GM21737 (cell line): ENCODE data around the gene SERPINA5.
"Not testable (repeated sequence)": the region's sequence is repeated elsewhere in the genome, so short reads cannot be mapped to it uniquely, and the experiment has no call there.

Experiments
- ATAC-seq: cut with Tn5 transposase; IDR thresholded peaks from one replicate; pipeline ENCODE4 v1.9.1; 2021; ENCODE audit warnings: mild to moderate bottlenecking, moderate library complexity; ENCODE audit not compliant: unreplicated experiment

Gene SERPINA5

GRCh38 chr14:94621358-94622134 lies 40.3 kb downstream of the SERPINA5 start:
- ATAC-seq = no peak

GRCh38 chr14:94622653-94623421 lies 41.6 kb downstream of the SERPINA5 start:
- no peak for ATAC-seq

- no peak for ATAC-seq
Observed at GRCh38 chr14:94623422-94623809, 42.2 kb downstream of the SERPINA5 start.

- no peak for ATAC-seq
Observed at GRCh38 chr14:94623856-94624499, 42.8 kb downstream of the SERPINA5 start.

- no peak for ATAC-seq
Observed at GRCh38 chr14:94624537-94625352, 43.5 kb downstream of the SERPINA5 start.

GRCh38 chr14:94625353-94625635 lies 44.1 kb downstream of the SERPINA5 start:
- ATAC-seq = no peak

- no peak for ATAC-seq
Observed at GRCh38 chr14:94628578-94628977, 47.4 kb downstream of the SERPINA5 start.

GRCh38 chr14:94630396-94630795 lies 49.2 kb downstream of the SERPINA5 start:
- no peak for ATAC-seq

GRCh38 chr14:94631050-94631449 lies 49.8 kb downstream of the SERPINA5 start:
- no peak for ATAC-seq

- ATAC-seq = no peak
Observed at GRCh38 chr14:94631536-94632304, 50.5 kb downstream of the SERPINA5 start.

- ATAC-seq = no peak
Observed at GRCh38 chr14:94632305-94632590, 51.0 kb downstream of the SERPINA5 start.

GRCh38 chr14:94633121-94633520 lies 51.9 kb downstream of the SERPINA5 start:
- no peak for ATAC-seq

- ATAC-seq = no peak
Observed at GRCh38 chr14:94635154-94635553, 53.9 kb downstream of the SERPINA5 start.

- ATAC-seq = no peak
Observed at GRCh38 chr14:94636744-94637412, 55.7 kb downstream of the SERPINA5 start.

GRCh38 chr14:94637814-94638213 lies 56.6 kb downstream of the SERPINA5 start:
- ATAC-seq = not testable (repeated sequence)

GRCh38 chr14:94638339-94638738 lies 57.1 kb downstream of the SERPINA5 start:
- no peak for ATAC-seq

GRCh38 chr14:94638961-94639817 lies 58.0 kb downstream of the SERPINA5 start:
- no peak for ATAC-seq

- ATAC-seq = no peak
Observed at GRCh38 chr14:94640721-94641631, 59.8 kb downstream of the SERPINA5 start.
